BLaER1 treated with 17β-estradiol and CSF1 and Interleukin-3, amounts not matched to agents 10 nM and 100 nM (cell line): ENCODE data around the gene BMP8A.

ENCODE experiments used
- H3K27ac ChIP-seq, 11 experiments: shearing (Covaris generic); formaldehyde crosslinking; 2 replicates each; pipeline ENCODE4 v1.8.1; 2022
- H3K27me3 ChIP-seq, 11 experiments: shearing (Covaris generic); formaldehyde crosslinking; 2 replicates each; pipeline ENCODE4 v1.8.1; 2022
- H3K36me3 ChIP-seq, 11 experiments: shearing (Covaris generic); formaldehyde crosslinking; 2 replicates each; pipeline ENCODE4 v1.8.1; 2022
- H3K4me1 ChIP-seq, 10 experiments: shearing (Covaris generic); formaldehyde crosslinking; 2 replicates each; pipeline ENCODE4 v1.8.1; 2022
- H3K4me2 ChIP-seq, 11 experiments: shearing (Covaris generic); formaldehyde crosslinking; 2 replicates each; pipeline ENCODE4 v1.8.1; 2022
- H3K4me3 ChIP-seq, 10 experiments: shearing (Covaris generic); formaldehyde crosslinking; 2 replicates each; pipeline ENCODE4 v1.8.1; 2022
- H3K9ac ChIP-seq, 11 experiments: shearing (Covaris generic); formaldehyde crosslinking; 2 replicates each; pipeline ENCODE4 v1.8.1; 2022
- H3K9me3 ChIP-seq, 11 experiments: shearing (Covaris generic); formaldehyde crosslinking; replicated peaks in 1 of 11; 2 replicates each; pipeline ENCODE4 v1.8.1; 2022
- H4K20me1 ChIP-seq, 11 experiments: shearing (Covaris generic); formaldehyde crosslinking; 2 replicates each; pipeline ENCODE4 v1.8.1; 2022
- Cebpa-rat ChIP-seq, 11 experiments: shearing (Covaris generic); IDR thresholded peaks; 2 replicates each; pipeline ENCODE4 v1.8.1; 2022

Gene BMP8A

DNA sequence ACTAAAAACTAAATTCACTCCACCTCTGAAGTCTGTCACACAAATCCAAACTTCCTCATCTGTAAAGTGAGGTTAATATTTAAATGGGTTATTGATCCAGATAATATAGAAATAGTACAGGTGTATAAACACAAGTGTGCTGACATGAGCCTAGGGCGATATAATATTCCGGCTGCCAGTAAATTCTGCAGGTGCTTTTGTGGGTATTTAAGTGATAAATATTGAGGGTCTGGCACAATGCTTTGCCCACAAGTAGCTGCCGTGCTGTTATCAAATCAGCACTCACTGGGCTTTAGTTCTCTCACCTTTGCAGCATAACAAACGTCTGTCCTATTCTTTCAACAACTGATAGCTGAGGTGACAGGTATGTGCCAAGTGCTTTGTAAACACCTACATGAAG, 77.6 kb downstream of the BMP8A start:
- H3K27me3 ChIP-seq, result no peaks in the 10 kb centered on the region
- peaks cover 70 to 100% (median 100%) of the 10 kb centered on the region in 11 experiments for H4K20me1 ChIP-seq
- peaks cover 11 to 22% (median 19%) of the 10 kb centered on the region in 10 experiments for H3K4me1 ChIP-seq
- no peak overlapping the region for H3K4me2 ChIP-seq
- no peak overlapping the region for H3K9ac ChIP-seq
- no peaks in the 10 kb centered on the region for H3K9me3 ChIP-seq
- H3K27ac ChIP-seq, result no peak overlapping the region
- no peak overlapping the region for H3K4me3 ChIP-seq
- no peak for TF ChIP-seq Cebpa-rat (IDR thresholded peaks at IDR 0.05)
- peaks cover 96 to 100% (median 100%) of the 10 kb centered on the region in 11 experiments for H3K36me3 ChIP-seq

DNA sequence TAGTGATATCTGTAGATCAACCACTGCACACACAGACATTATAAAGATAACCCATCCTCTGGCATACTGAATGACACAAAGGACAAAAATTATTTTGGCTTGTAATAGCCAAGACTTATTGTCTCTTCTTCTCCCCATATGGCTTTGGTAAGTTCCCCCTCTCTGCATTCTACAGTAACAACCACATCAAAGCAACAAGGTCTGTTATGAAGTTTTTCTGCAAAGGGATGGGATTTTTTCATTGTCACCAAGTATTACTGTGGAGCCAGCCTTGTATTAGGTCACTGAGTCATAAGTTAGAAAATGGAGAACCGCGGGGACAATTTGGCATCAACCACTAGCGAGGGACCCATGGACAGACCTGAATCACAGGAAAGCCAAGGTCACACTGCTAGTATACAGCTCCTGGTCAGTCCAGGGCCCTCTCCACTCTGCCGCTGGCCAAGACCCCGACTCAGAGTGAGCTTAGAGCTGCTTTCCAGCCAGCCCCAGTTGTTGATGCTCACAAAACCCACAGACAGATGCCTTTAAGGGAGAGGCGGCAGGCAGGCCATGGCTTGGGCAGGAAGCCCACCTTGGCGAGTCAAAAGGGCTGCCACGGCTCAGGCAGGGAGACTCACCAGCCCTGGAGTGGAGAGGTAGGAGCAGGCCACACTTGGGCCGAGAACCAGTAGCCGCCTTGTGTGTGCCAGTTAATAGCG, 79.2 kb downstream of the BMP8A start:
- H3K9me3 ChIP-seq, result no peaks in the 10 kb centered on the region
- no peak overlapping the region for H3K4me3 ChIP-seq
- H3K4me2 ChIP-seq, result no peak overlapping the region
- no peaks in the 10 kb centered on the region for H3K27me3 ChIP-seq
- peaks cover 19 to 32% (median 28%) of the 10 kb centered on the region in 10 experiments for H3K4me1 ChIP-seq
- no peak overlapping the region for H3K9ac ChIP-seq
- TF ChIP-seq Cebpa-rat (IDR thresholded peaks at IDR 0.05), result no peak
- peaks cover 81 to 100% (median 100%) of the 10 kb centered on the region in 11 experiments for H4K20me1 ChIP-seq
- no peak overlapping the region for H3K27ac ChIP-seq
- peaks cover 84 to 100% (median 100%) of the 10 kb centered on the region in 11 experiments for H3K36me3 ChIP-seq

DNA sequence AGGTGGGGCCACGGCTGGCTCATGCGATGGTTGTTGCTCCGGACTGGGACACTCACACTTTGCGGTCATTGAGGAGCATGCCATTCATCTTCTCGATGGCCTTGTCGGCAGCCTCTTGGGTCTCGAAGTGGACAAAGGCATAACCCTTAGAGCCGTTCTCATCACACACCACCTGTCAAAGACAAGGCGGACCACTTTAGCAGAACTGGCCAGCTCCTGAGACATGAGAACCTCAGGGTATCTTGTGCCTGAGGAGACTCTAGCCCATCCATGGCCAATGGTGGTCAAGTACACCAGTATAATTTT, 79.7 kb downstream of the BMP8A start:
- Histone ChIP-seq H3K4me2 (no peak overlapping the region), H3K4me3 (no peak overlapping the region), H3K27ac (no peak overlapping the region), H3K4me1 (peaks cover 19 to 32% (median 28%) of the 10 kb centered on the region in 10 experiments), H3K9me3 (no peaks in the 10 kb centered on the region), H3K9ac (no peak overlapping the region), H3K36me3 (peaks cover 79 to 96% (median 95%) of the 10 kb centered on the region in 11 experiments), H3K27me3 (no peaks in the 10 kb centered on the region), H4K20me1 (peaks cover 80 to 100% (median 99%) of the 10 kb centered on the region in 11 experiments)
- TF ChIP-seq Cebpa-rat (IDR thresholded peaks at IDR 0.05), result no peak

DNA sequence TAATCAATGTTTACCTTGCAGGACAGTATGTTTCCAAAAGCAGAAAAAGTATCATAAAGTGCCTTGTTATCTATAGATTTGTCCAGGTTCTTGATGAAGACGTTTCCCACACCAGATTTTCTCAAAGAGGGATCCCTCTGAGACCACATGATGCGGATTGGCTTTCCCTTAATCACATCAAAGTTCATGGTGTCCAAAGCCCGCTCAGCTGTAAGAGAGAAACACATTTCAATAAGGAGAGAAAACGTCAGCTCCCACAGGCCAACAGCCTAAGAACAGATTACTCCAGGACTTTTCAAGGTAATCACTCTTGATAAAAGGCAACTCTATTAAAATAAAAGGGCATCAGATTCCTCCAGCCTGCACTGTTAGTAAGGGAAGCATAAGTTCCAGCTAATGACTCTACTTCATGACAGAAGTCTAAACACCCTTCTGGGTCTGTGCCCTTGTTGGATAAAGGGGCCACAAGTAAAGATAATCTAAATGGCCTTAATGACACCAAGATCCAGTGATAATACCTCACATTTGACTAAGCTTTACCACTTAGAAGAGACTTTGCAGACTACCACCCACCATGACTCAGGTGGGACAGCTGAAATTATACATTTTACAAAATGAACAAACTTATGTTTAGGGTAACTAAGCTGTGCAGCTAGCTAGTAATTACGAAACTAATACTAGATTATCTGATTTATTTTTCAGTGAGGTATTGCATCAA, 81.1 kb downstream of the BMP8A start:
- Histone ChIP-seq H4K20me1 (peaks cover 67 to 90% (median 86%) of the 10 kb centered on the region in 11 experiments), H3K9ac (peak overlapping the region in 7 of 11 experiments; percentile 11 to 98 (median 96); a peak in 8 of 22 replicates), H3K4me2 (peak overlapping the region; percentile 87 to 99 (median 95); a peak in 21 of 22 replicates), H3K4me3 (peak overlapping the region in 9 of 10 experiments; percentile 90 to 100 (median 98); a peak in 12 of 20 replicates), H3K27me3 (no peaks in the 10 kb centered on the region), H3K36me3 (peaks cover 65 to 82% (median 81%) of the 10 kb centered on the region in 11 experiments), H3K9me3 (no peaks in the 10 kb centered on the region), H3K27ac (no peak overlapping the region), H3K4me1 (peaks cover 22 to 32% (median 28%) of the 10 kb centered on the region in 10 experiments)
- no peak for TF ChIP-seq Cebpa-rat (IDR thresholded peaks at IDR 0.05)

DNA sequence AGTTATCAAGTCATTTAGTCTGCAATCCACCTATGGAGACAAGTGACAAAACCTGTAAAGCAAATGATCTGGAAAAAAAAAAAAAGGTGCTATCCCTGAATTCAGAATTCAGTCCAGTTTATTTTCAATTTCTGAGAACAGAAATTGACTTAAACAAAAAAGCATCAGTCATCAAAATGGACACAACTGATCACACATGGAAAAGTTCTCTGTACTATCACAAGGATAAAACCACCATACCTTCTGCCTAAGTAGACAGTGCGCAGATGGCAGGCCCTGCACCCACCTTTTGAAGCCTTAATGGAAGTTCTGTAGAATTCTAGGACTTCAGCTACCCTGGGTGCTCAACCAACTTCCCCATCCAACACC, 81.6 kb downstream of the BMP8A start:
- Histone ChIP-seq H4K20me1 (peaks cover 67 to 85% (median 80%) of the 10 kb centered on the region in 11 experiments), H3K27ac (no peak overlapping the region), H3K27me3 (no peaks in the 10 kb centered on the region), H3K4me3 (peak overlapping the region in 9 of 10 experiments; percentile 90 to 100 (median 98); a peak in 18 of 20 replicates), H3K36me3 (peaks cover 60 to 76% (median 76%) of the 10 kb centered on the region in 11 experiments), H3K9ac (peak overlapping the region; percentile 92 to 98 (median 97); a peak in 13 of 22 replicates), H3K4me2 (peak overlapping the region; percentile 87 to 99 (median 95)), H3K4me1 (peaks cover 22 to 32% (median 28%) of the 10 kb centered on the region in 10 experiments), H3K9me3 (no peaks in the 10 kb centered on the region)
- no peak for TF ChIP-seq Cebpa-rat (IDR thresholded peaks at IDR 0.05)

DNA sequence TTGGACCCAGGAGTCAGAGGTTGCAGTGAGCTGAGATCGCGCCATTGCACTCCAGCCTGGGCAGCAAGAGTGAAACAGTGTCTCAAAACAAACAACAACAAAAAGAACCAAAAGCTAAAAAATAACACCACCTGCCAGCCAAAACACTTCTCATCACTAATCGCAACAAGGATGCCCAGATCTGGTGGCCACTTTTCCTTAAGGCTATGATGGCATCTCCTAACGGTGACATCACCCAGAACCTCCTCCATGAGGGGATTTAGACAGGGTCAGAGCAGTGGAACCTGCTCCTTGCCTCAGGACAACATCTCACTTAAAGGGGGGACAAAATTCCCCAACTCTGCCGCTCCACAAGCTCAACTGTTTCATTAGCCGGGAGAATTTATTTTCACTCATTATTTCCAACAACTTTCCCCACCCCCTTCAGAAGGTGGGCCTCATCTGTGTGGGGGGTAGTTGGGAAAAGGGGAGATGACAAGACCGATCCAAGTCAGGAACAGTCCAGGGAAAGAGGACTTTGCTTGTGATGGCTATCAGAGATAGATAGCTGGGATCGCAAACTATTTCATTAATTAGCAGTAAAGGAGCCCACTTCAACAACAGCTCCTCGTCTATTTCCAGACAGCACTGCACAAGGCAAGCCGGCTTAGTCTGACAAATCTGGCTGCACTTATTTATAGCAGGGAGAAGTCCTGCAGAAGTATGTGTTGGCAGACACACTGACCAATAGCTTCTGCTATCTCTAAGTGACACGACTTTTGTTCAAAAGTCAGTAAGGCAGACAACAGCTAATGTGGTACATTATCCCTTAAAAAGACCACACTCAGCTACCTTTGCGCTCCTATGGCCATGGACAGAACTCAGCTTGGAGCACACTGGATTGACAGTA, 82.5 kb downstream of the BMP8A start:
- peaks cover 51 to 67% (median 67%) of the 10 kb centered on the region in 11 experiments for H3K36me3 ChIP-seq
- H3K27ac ChIP-seq, result 0 out of 22 replicates have a peak overlapping the region, but pooled peaks of 1 of the 11 experiments have one; percentile 93
- no peak for TF ChIP-seq Cebpa-rat (IDR thresholded peaks at IDR 0.05)
- H3K4me3 ChIP-seq, result peak overlapping the region; percentile 90 to 100 (median 98)
- no peaks in the 10 kb centered on the region for H3K27me3 ChIP-seq
- H3K9me3 ChIP-seq, result no peaks in the 10 kb centered on the region
- peak overlapping the region; percentile 92 to 98 (median 97); a peak in 21 of 22 replicates for H3K9ac ChIP-seq
- H4K20me1 ChIP-seq, result peaks cover 67 to 76% (median 71%) of the 10 kb centered on the region in 11 experiments
- peaks cover 22 to 32% (median 28%) of the 10 kb centered on the region in 10 experiments for H3K4me1 ChIP-seq
- H3K4me2 ChIP-seq, result peak overlapping the region; percentile 87 to 99 (median 95)

DNA sequence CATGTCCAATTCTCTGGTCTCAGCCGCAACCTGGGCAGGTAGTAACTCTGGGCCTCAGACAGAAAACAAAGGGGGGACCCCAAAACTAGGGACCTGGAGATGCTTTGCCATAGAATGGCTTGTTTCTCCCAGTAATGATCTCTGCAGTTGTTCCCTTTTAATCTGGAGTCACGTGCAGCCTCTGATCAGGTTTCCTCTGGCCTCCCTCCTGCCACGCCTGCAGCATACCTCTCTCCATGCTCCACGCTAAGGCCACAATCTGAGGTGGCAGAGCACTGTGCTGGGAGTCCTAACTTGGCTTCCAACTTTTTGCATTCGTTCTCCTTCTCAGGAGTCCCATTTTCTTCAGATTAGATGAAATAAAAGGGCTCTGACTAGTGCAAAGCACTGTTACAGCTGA, 83.2 kb downstream of the BMP8A start:
- Histone ChIP-seq H3K4me3 (peak overlapping the region; percentile 90 to 100 (median 98)), H3K4me2 (peak overlapping the region; percentile 87 to 99 (median 95)), H3K27ac (peak overlapping the region in 9 of 11 experiments; percentile 88 to 96 (median 94); a peak in 13 of 22 replicates), H3K4me1 (peaks cover 22 to 32% (median 28%) of the 10 kb centered on the region in 10 experiments), H3K27me3 (no peaks in the 10 kb centered on the region), H4K20me1 (peaks cover 60 to 69% (median 65%) of the 10 kb centered on the region in 11 experiments), H3K9me3 (no peaks in the 10 kb centered on the region), H3K36me3 (peaks cover 44 to 61% (median 60%) of the 10 kb centered on the region in 11 experiments), H3K9ac (peak overlapping the region; percentile 92 to 98 (median 97))
- TF ChIP-seq Cebpa-rat (IDR thresholded peaks at IDR 0.05), result no peak
